Measurements from ENCODE around the gene CCDC85A. TPM values are rescaled to one million over a fixed set of nuclear protein-coding genes. Genes with fewer than 3 reads are reported as not detected.

The CCDC85A gene
- total and polyA plus RNA-seq, 4 experiments from 2014 or later, result not detected

DNA sequence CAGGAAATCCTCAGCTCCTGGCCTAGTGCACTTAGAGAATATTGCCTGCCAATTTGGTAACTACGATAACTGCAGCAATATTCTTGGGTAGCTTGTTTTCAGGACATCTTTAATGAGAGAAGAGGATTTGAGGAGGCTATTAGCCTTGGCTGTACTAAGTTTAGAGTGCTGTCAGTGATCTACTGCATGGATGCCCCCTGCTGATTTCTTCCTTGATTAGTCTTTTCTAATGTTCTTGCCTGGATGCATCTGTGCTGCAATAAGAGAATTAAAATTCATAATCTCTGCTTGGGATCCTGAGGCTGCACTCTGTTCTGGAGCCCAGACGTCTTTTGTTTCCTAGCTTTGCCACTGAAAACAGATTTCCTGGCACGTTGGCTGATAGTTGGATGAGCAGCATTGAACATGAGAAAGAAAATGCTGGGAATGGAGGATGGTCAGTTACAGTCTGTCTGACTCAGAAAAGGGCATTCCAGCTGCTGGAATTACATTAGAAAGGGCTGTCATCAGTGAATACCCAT lies 115.4 kb downstream of the CCDC85A start:
- H3K4me1 Mint-ChIP-seq, result no peaks in the 10 kb centered on the region
- no peaks in the 10 kb centered on the region for H3K9me3 ChIP-seq (ENCODE audit: control insufficient read depth in 1 of 2, low read length in 2 of 2)
- POLR2A ChIA-PET (ENCODE audit: partially characterized antibody), result no interaction called here
- no peak overlapping the region for H3K27ac ChIP-seq (ENCODE audit: low read depth, low read length)
- H3K27ac Mint-ChIP-seq, result no peak overlapping the region
- no peak for DNase-seq
- no peaks in the 10 kb centered on the region for H3K4me1 ChIP-seq (ENCODE audit: insufficient read depth, low read length)
- H3K4me3 ChIP-seq (ENCODE audit: low read length in 2 of 2), result no peak overlapping the region
- H3K9me3 Mint-ChIP-seq, result peaks cover 2 to 14% (median 5%) of the 10 kb centered on the region in 8 donors
- H3K27me3 ChIP-seq (ENCODE audit: insufficient read depth, low read length), result no peaks in the 10 kb centered on the region
- H3K27me3 Mint-ChIP-seq, result no peaks in the 10 kb centered on the region
- no peak overlapping the region for H3K4me3 Mint-ChIP-seq
- H3K36me3 Mint-ChIP-seq, result no peaks in the 10 kb centered on the region
- no peaks in the 10 kb centered on the region for H3K36me3 ChIP-seq (ENCODE audit: insufficient read depth, low read length)
- intact Hi-C loops (cut with micrococcal nuclease), result no loop called here
- CTCF ChIA-PET (ENCODE audit: partially characterized antibody), result no interaction called here

DNA sequence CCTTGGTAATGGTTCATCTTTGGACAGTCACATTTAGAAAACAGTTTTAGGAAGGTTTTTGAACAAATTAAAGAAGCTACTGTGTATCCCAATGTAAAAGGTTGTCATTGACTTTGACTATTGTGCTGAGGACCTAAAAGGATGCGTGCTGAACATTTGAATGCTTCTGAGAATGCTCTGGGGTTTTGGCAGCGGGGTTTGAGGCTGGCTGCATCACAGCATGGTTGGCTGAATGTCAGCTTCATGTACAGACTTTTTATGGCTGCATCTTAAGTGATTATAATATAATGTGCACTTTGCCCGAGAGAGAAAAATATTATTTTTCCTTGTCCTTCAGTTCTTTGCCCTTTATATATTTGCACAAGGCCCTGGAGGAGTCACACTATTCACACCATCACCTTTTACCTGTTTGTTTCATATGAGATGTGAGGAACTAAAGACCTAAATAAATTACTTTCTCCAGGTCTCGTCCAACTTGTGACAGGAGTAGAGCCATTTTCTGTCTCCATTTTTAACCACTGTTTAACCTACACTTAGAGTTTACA lies 125.9 kb downstream of the CCDC85A start:
- Histone ChIP-seq H3K4me3 (ENCODE audit: low read length in 2 of 2) (no peak overlapping the region), H3K27ac (ENCODE audit: low read depth, low read length) (no peak overlapping the region), H3K36me3 (ENCODE audit: insufficient read depth, low read length) (no peaks in the 10 kb centered on the region), H3K27me3 (ENCODE audit: insufficient read depth, low read length) (no peaks in the 10 kb centered on the region), H3K4me1 (ENCODE audit: insufficient read depth, low read length) (no peaks in the 10 kb centered on the region), H3K9me3 (ENCODE audit: control insufficient read depth in 1 of 2, low read length in 2 of 2) (no peaks in the 10 kb centered on the region)
- no peak overlapping the region for H3K27ac Mint-ChIP-seq
- H3K36me3 Mint-ChIP-seq, result no peaks in the 10 kb centered on the region
- H3K4me3 Mint-ChIP-seq, result no peak overlapping the region
- ChIA-PET CTCF (ENCODE audit: partially characterized antibody) (no interaction called here), POLR2A (ENCODE audit: partially characterized antibody) (no interaction called here)
- no peak for DNase-seq
- H3K9me3 Mint-ChIP-seq, result peaks cover 0 to 8% (median 2%) of the 10 kb centered on the region in 8 donors
- H3K4me1 Mint-ChIP-seq, result no peaks in the 10 kb centered on the region
- H3K27me3 Mint-ChIP-seq, result no peaks in the 10 kb centered on the region
- intact Hi-C loops (cut with micrococcal nuclease), result no loop called here

DNA sequence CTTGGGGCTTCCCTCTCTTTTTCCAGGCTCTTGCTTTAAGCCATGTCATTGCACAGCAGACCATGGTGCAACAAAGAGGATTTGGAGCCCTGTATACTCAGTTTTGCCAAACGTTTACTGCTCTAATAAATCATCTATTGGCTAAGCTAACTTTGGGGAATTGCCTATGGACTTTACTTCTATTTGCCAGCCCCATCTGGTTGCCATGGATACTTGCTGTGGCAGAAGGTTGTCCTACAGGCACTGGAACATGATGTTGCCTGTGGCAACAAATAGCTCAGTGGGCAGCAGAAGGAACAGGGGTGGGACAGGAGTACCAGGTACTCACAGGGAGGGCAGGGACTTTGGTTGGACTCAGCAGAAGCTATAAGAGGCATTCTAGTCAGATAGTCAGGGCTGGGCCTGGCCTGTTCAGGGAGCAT lies 129.7 kb downstream of the CCDC85A start:
- Histone ChIP-seq H3K4me1 (ENCODE audit: insufficient read depth, low read length) (no peaks in the 10 kb centered on the region), H3K36me3 (ENCODE audit: insufficient read depth, low read length) (no peaks in the 10 kb centered on the region), H3K27me3 (ENCODE audit: insufficient read depth, low read length) (no peaks in the 10 kb centered on the region), H3K27ac (ENCODE audit: low read depth, low read length) (no peak overlapping the region), H3K4me3 (ENCODE audit: low read length in 2 of 2) (no peak overlapping the region), H3K9me3 (ENCODE audit: control insufficient read depth in 1 of 2, low read length in 2 of 2) (no peaks in the 10 kb centered on the region)
- Mint-ChIP-seq H3K4me3 (no peak overlapping the region), H3K27ac (no peak overlapping the region), H3K4me1 (no peaks in the 10 kb centered on the region), H3K36me3 (no peaks in the 10 kb centered on the region), H3K9me3 (peaks cover 0 to 5% (median 3%) of the 10 kb centered on the region in 8 donors), H3K27me3 (no peaks in the 10 kb centered on the region)
- ChIA-PET POLR2A (ENCODE audit: partially characterized antibody) (no interaction called here), CTCF (ENCODE audit: partially characterized antibody) (no interaction called here)
- DNase-seq, result no peak
- intact Hi-C loops (cut with micrococcal nuclease), result no loop called here

DNA sequence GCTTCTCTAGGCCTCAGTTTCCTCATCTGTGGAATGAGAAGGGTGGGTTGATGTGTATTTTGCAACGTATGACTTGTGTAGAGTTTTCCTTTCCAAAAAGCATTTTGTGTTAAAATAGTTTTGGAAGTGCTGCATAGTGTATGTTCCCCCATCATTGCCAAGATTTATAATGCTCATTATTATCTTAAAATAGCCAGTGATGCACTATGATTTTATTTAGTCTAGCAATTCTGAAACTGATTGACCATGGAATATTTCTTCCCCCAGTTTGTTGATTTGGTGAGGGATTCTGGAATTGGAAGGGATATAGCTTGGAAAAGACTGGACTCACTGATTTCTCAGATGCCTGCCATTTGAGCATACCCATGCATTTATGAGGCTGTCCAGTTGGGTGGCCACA lies 130.6 kb downstream of the CCDC85A start:
- no peaks in the 10 kb centered on the region for H3K36me3 ChIP-seq (ENCODE audit: insufficient read depth, low read length)
- H3K27me3 ChIP-seq (ENCODE audit: insufficient read depth, low read length), result no peaks in the 10 kb centered on the region
- Mint-ChIP-seq H3K4me3 (no peak overlapping the region), H3K36me3 (no peaks in the 10 kb centered on the region), H3K4me1 (no peaks in the 10 kb centered on the region), H3K27ac (no peak overlapping the region), H3K27me3 (peaks cover 0 to 1% of the 10 kb centered on the region in 2 donors), H3K9me3 (peaks cover 0 to 6% (median 4%) of the 10 kb centered on the region in 8 donors)
- no peaks in the 10 kb centered on the region for H3K4me1 ChIP-seq (ENCODE audit: insufficient read depth, low read length)
- H3K27ac ChIP-seq (ENCODE audit: low read depth, low read length), result no peak overlapping the region
- ChIA-PET CTCF (ENCODE audit: partially characterized antibody) (no interaction called here), POLR2A (ENCODE audit: partially characterized antibody) (no interaction called here)
- H3K9me3 ChIP-seq (ENCODE audit: control insufficient read depth in 1 of 2, low read length in 2 of 2), result no peaks in the 10 kb centered on the region
- H3K4me3 ChIP-seq (ENCODE audit: low read length in 2 of 2), result no peak overlapping the region
- no peak for DNase-seq
- intact Hi-C loops (cut with micrococcal nuclease), result no loop called here

DNA sequence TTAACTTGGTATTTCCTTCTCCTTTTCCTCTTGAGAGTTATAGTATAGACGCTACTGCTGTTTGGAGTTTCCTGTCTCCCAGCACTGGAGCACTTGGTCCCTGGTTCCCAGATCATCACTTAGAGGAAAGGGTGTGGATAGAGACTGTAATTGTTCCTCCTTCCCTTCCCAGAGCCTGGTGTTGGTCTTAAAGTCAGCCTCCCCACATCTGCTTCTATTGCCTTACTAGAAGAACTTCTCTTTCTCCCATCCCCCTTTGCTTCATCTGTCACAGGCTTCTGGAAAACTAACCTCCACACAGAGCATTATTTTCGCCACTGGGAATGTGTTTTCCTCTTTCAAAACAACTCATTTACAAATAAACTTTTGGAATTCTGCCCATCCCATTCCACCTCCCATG lies 131.0 kb downstream of the CCDC85A start:
- Histone ChIP-seq H3K4me3 (ENCODE audit: low read length in 2 of 2) (no peak overlapping the region), H3K27ac (ENCODE audit: low read depth, low read length) (no peak overlapping the region), H3K9me3 (ENCODE audit: control insufficient read depth in 1 of 2, low read length in 2 of 2) (no peaks in the 10 kb centered on the region), H3K27me3 (ENCODE audit: insufficient read depth, low read length) (no peaks in the 10 kb centered on the region), H3K36me3 (ENCODE audit: insufficient read depth, low read length) (no peaks in the 10 kb centered on the region), H3K4me1 (ENCODE audit: insufficient read depth, low read length) (no peaks in the 10 kb centered on the region)
- no peak for DNase-seq
- Mint-ChIP-seq H3K27ac (no peak overlapping the region), H3K27me3 (peaks cover 0 to 1% of the 10 kb centered on the region in 2 donors), H3K9me3 (peaks cover 0 to 8% (median 4%) of the 10 kb centered on the region in 8 donors), H3K36me3 (no peaks in the 10 kb centered on the region), H3K4me3 (no peak overlapping the region), H3K4me1 (no peaks in the 10 kb centered on the region)
- POLR2A ChIA-PET (ENCODE audit: partially characterized antibody), result no interaction called here
- intact Hi-C loops (cut with micrococcal nuclease), result no loop called here
- CTCF ChIA-PET (ENCODE audit: partially characterized antibody), result no interaction called here

DNA sequence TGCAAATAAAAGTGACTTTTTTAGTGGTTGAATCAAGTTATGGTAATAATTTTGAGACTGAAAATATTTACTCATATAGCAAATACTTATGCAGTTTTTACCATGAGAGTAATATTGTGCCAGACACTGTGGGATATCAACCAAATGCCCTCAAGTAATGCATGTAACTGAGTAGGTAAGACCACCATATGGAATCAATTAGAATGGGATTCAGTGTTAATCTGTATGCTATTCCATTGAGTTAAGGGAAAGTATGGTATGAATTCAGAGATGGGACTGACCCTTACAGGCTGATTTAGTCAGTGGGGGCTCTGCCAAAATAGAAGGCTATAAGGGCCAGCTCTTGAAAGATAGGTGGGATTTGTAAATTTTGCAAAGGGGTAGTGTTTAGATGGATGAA lies 131.6 kb downstream of the CCDC85A start:
- DNase-seq, result no peak
- H3K9me3 Mint-ChIP-seq, result peaks cover 0 to 10% (median 4%) of the 10 kb centered on the region in 8 donors
- intact Hi-C loops (cut with micrococcal nuclease), result no loop called here
- Histone ChIP-seq H3K4me3 (ENCODE audit: low read length in 2 of 2) (no peak overlapping the region), H3K9me3 (ENCODE audit: control insufficient read depth in 1 of 2, low read length in 2 of 2) (no peaks in the 10 kb centered on the region), H3K4me1 (ENCODE audit: insufficient read depth, low read length) (no peaks in the 10 kb centered on the region), H3K27ac (ENCODE audit: low read depth, low read length) (no peak overlapping the region), H3K36me3 (ENCODE audit: insufficient read depth, low read length) (no peaks in the 10 kb centered on the region), H3K27me3 (ENCODE audit: insufficient read depth, low read length) (no peaks in the 10 kb centered on the region)
- CTCF ChIA-PET (ENCODE audit: partially characterized antibody), result no interaction called here
- no peak overlapping the region for H3K4me3 Mint-ChIP-seq
- no peaks in the 10 kb centered on the region for H3K4me1 Mint-ChIP-seq
- POLR2A ChIA-PET (ENCODE audit: partially characterized antibody), result no interaction called here
- no peak overlapping the region for H3K27ac Mint-ChIP-seq
- no peaks in the 10 kb centered on the region for H3K36me3 Mint-ChIP-seq
- H3K27me3 Mint-ChIP-seq, result peaks cover 0 to 1% of the 10 kb centered on the region in 2 donors

DNA sequence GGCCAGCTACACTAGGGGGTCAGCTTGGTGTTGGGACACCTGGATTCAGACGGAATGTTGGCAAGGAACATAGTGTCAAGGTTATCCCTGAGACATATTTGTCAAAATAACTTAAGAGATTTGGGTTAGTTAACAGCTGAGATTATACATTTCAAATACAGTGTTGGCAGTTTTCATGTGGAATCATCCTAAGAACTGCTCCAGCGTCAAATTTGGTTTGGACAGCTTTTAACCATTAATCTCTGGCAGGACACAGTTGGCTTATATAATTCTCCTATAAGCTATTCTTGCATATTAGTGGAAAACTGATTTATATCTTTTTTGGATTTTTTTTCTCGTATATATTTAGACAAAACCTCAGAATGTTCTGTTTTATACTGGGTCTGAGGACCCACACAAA lies 132.2 kb downstream of the CCDC85A start:
- Mint-ChIP-seq H3K9me3 (peaks cover 0 to 10% (median 4%) of the 10 kb centered on the region in 8 donors), H3K27ac (no peak overlapping the region), H3K4me3 (no peak overlapping the region), H3K27me3 (peaks cover 0 to 1% of the 10 kb centered on the region in 2 donors), H3K4me1 (no peaks in the 10 kb centered on the region), H3K36me3 (no peaks in the 10 kb centered on the region)
- DNase-seq, result no peak
- Histone ChIP-seq H3K4me3 (ENCODE audit: low read length in 2 of 2) (no peak overlapping the region), H3K27me3 (ENCODE audit: insufficient read depth, low read length) (no peaks in the 10 kb centered on the region), H3K9me3 (ENCODE audit: control insufficient read depth in 1 of 2, low read length in 2 of 2) (no peaks in the 10 kb centered on the region), H3K4me1 (ENCODE audit: insufficient read depth, low read length) (no peaks in the 10 kb centered on the region), H3K36me3 (ENCODE audit: insufficient read depth, low read length) (no peaks in the 10 kb centered on the region), H3K27ac (ENCODE audit: low read depth, low read length) (no peak overlapping the region)
- intact Hi-C loops (cut with micrococcal nuclease), result no loop called here
- CTCF ChIA-PET (ENCODE audit: partially characterized antibody), result no interaction called here
- POLR2A ChIA-PET (ENCODE audit: partially characterized antibody), result no interaction called here

DNA sequence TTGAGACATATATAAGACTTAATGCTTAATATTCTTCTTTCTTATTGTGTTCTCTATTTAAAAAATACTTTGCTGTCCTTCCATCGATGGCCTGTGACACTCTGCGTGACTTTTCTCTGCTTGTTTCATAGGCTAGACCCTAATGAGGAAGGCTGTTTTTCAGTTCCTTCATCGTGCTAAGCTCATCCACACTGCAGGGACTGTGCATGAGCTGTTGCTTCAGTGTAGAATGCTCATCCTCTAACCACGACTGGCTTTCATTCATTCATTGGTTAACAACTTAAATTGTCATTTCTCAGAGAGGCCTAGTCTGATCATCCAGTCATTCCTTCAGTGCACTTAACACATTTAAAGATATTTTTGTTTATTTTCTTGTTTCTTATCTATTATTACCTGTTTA lies 134.4 kb downstream of the CCDC85A start:
- no peak overlapping the region for H3K27ac Mint-ChIP-seq
- Histone ChIP-seq H3K36me3 (ENCODE audit: insufficient read depth, low read length) (no peaks in the 10 kb centered on the region), H3K4me3 (ENCODE audit: low read length in 2 of 2) (no peak overlapping the region), H3K4me1 (ENCODE audit: insufficient read depth, low read length) (no peaks in the 10 kb centered on the region), H3K9me3 (ENCODE audit: control insufficient read depth in 1 of 2, low read length in 2 of 2) (no peaks in the 10 kb centered on the region), H3K27me3 (ENCODE audit: insufficient read depth, low read length) (no peaks in the 10 kb centered on the region), H3K27ac (ENCODE audit: low read depth, low read length) (no peak overlapping the region)
- H3K27me3 Mint-ChIP-seq, result peaks cover 0 to 1% of the 10 kb centered on the region in 2 donors
- peaks cover 0 to 12% (median 5%) of the 10 kb centered on the region in 8 donors for H3K9me3 Mint-ChIP-seq
- DNase-seq, result no peak
- no peaks in the 10 kb centered on the region for H3K36me3 Mint-ChIP-seq
- no peak overlapping the region for H3K4me3 Mint-ChIP-seq
- CTCF ChIA-PET (ENCODE audit: partially characterized antibody), result no interaction called here
- H3K4me1 Mint-ChIP-seq, result no peaks in the 10 kb centered on the region
- POLR2A ChIA-PET (ENCODE audit: partially characterized antibody), result no interaction called here
- intact Hi-C loops (cut with micrococcal nuclease), result no loop called here

Data from CD4-positive, alpha-beta memory T cell (primary cell).